Fibroblast of skin of scalp (primary cell): ENCODE data around the gene JMJD1C. TPM values are rescaled to one million over a fixed set of nuclear protein-coding genes. Genes with fewer than 3 reads are reported as not detected.
A peak's percentile ranks its signal among the peaks of the same experiment; 100 is the strongest.
"Not testable (repeated sequence)": the region's sequence is repeated elsewhere in the genome, so short reads cannot be mapped to it uniquely, and the experiment has no call there.

ENCODE experiments used
- DNase-seq: peaks from one replicate; pipeline ENCODE4 v3.0.0-alpha.2; 2013
- polyA plus RNA-seq, 2 experiments: library from polyadenylated mRNA; unstranded; fragments of 120-200 nt; gene quantifications; one replicate each; pipeline ENCODE4 v1.2.1, GENCODE V29; 2013; ENCODE audit not compliant: insufficient read length in 2 of 2

JMJD1C gene
- polyA plus RNA-seq (2013, experiment 1 of 2; ENCODE audit: insufficient read length), result 37.1 TPM
- polyA plus RNA-seq (2013, experiment 2 of 2; ENCODE audit: insufficient read length), result 39.9 TPM

- peak; percentile 88 for DNase-seq
Observed at GRCh38 chr10:63465293-63466143, at the start of gene JMJD1C. TSS of gene JMJD1C (minus strand) at chr10:63465977. CDS start at chr10:63465662, 315 bp downstream.

DNA sequence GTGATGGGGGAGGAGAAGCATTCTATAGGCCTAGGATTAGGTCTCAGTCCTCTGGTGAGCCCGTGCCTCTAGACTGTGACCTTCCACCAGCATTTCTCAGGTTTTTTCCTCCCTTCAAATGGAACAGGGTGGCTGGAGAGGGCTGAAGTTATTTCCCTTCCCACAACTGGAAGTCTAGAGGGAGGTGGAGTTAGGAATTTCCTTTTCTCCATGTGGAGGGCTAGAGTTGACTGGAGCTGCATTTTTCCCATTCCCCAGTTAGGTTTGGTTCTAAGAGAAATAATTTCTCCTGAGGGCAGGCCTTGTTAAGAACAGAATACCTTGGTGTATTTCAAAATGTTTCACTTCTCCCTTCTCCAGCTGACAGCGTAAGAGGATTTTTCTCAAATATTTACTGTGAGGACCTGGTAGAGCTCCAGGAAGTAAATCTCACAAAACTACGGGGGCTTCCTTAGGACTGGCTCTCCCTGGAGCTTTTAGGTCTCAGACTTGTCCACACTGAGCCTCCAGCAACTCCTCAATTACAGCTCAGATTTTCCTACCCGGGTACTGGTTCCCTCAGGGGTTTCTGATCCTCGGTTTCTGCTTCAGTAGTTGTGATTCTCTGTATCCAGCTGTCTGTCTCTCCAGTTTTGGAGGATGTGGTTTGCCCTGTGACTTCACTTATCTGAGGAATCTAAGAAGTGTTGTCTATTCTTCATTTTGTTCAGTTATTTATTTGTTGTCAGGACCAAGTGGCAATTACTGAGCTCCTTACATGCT is 49.4 kb upstream of the JMJD1C start:
- DNase-seq, result peak; percentile 76

DNA sequence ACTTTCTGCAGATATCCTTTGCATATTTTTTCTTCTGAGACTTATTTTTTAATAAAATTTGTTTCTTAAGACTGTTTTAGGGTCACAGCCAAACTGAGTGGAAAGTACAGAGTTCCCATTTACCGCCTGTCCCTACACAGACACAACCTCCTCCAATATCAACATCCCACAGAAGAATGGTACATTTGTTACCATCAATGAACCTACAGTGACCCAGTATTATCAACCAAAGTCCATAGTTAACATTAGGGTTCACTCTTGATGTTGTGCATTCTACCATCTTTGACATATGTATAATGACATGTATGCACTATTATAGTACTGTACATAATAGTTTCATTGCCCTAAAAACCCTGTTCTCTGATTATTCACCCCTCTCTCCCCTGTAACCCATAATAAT is 40.8 kb upstream of the JMJD1C start:
- DNase-seq, result no peak

- no peak for DNase-seq
Observed at GRCh38 chr10:63505562-63505961, 39.8 kb upstream of the JMJD1C start.

- no peak for DNase-seq
Observed at GRCh38 chr10:63504145-63504881, 38.5 kb upstream of the JMJD1C start.

- no peak for DNase-seq
Observed at GRCh38 chr10:63503395-63503794, 37.6 kb upstream of the JMJD1C start.

- no peak for DNase-seq
Observed at GRCh38 chr10:63502832-63503231, 37.1 kb upstream of the JMJD1C start.

DNA sequence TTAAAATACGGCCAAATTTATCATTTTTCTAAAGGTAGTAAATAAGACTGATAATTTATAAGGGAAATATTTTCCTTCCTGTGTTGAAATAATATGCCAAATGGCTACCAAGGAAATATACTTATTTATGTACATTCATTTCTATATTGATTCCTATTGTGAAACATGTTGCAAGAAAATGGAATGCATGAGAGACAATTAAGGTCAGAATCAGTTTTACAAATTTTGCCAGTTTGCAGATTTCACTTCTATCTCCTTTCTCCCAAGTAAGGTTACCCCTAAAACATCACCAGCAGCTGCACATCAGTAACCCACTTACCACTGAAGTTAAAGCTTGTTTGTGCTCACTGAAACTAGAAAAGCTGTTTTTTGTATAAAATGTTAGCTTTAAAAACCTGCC is 36.2 kb upstream of the JMJD1C start:
- DNase-seq, result no peak

- DNase-seq, result not testable (repeated sequence)
Observed at GRCh38 chr10:63500551-63500950, 34.8 kb upstream of the JMJD1C start.

- no peak for DNase-seq
Observed at GRCh38 chr10:63498665-63499064, 32.9 kb upstream of the JMJD1C start.

- no peak for DNase-seq
Observed at GRCh38 chr10:63497321-63497720, 31.5 kb upstream of the JMJD1C start.

DNA sequence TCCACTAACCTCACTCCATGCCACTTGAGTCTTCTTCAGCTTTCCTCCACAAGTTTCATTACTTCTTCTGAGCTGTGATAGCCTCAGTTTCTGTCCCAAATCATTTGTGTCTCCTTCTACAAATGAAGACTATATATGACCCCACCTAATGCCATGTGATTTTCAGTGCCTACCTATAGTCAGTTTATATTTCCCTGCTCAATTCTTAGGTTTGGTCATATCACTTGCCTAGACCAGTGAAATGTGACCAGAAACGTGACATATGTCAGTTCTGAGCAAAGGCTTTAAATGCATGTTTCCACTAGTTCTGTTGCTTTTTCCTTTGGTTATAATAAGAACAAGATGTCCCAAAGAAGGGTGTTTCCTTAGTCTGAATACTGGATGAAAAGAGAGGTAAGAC is 30.8 kb upstream of the JMJD1C start:
- DNase-seq, result no peak

- peak; percentile 48 for DNase-seq
Observed at GRCh38 chr10:63494951-63495350, 29.2 kb upstream of the JMJD1C start.

- DNase-seq, result no peak
Observed at GRCh38 chr10:63493004-63493403, 27.2 kb upstream of the JMJD1C start.

DNA sequence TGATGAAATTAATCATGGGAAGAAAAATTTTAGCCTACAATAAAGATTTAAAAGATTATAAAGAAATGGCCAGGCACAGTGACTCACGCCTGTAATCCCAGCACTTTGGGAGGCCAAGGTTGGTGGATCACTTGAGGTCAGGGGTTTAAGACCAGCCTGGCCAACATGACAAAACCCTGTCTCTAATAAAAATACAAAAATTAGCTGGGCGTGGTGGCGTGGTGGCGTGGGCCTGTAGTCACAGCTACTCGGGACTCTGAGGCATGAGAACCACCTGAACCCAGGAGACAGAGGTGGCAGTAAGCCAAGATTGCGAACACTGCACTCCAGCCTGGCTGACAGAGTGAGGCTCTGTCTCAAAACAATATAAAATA is 26.5 kb upstream of the JMJD1C start:
- not testable (repeated sequence) for DNase-seq

DNA sequence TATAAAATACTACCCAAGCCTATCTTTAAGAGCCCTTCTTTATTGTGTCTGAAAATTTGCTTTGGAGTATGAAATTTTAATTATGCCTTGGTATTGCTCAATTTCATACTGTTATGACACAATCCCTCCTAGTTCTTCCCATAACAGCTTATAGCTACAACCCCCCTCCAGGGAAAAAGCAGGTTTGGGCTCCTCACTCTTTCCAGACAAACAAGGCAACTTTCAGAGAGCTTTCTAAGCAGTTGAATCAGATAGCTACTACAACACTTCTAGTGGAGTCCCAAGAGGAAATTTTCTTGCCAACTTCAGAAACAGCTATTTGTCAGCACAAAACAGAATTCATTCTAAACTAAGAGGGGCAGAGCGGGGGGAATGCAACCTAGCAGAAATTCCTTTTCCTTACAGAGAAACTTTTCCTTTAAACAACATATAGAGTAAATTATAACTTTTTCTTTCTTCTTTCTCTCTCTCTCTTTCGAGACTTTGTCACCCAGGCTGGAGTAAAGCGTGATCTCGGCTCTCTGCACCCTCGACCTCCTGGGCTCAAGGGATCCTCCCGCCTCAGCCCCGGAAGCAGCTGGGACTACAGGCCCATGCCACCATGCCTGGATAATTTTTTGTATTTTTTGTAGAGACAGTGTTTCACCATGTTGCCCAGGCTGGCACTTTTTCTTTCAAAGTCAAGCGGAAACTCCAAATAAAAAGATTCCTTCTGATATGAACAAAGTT is 26.0 kb upstream of the JMJD1C start:
- DNase-seq, result peak; percentile 95

GRCh38 chr10:63489838-63490237 is 24.1 kb upstream of the JMJD1C start:
- no peak for DNase-seq

DNA sequence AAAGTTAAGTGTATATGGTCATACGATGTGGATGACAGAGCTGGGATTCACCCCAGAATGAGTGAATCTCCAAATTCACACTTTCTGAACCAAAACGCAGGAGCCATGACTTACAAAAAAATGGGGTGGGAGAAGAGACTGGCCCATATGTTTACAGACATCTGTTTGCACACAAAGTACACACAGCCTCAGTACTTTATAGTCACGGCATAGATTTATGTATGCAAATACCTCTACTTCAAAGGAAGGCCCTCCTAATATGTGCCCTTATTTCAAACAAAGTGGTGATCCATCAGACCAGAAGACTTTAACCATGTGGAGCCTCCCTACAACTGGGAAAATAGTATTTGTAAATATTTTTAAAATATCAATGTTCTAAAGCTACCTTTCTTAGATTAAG is 22.2 kb upstream of the JMJD1C start:
- DNase-seq, result no peak

DNA sequence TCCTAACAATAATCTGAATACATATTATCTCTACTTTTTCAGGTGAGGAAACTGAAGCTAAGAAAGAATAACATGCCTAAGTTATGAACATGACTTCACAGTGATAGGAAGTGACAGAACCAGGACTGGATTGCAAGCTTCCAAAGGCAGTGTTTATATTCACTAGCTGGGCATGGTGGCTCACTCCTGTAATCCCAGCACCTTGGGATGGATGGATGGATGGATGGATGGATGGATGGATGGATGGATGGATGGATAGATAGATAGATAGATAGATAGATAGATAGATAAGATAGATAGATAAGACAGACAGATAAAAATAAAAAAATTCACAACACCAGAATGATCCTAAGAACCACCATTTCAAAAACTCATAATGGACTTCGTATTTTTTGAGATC is 18.2 kb upstream of the JMJD1C start:
- DNase-seq, result no peak

DNA sequence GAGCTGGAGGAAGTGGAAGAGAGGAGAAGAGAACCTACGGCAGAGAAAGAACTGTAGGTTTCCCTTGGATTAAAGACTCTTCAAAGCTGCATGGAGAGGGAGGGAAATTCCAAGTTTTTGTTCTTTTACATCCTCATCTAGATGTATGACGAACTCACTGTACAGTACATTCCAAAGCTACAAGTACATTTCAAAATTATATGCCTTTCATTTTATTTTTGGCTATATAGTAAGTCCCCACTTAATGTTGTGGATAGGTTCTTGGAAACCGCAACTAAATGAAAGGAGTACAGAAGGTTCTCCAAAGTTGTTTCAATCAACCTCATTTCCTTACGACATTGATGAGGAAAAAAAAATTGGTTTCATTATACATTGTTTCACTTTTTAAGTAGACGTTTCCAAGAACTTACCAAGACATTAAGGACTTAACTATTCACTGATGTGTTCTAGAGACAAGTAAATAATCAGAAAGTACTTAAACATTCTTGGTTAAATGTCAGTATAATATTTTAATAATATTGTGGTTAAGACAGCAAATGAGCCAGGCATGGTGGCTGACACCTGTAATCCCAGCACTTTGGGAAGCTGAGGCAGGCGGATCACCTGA is 16.1 kb upstream of the JMJD1C start:
- no peak for DNase-seq

DNA sequence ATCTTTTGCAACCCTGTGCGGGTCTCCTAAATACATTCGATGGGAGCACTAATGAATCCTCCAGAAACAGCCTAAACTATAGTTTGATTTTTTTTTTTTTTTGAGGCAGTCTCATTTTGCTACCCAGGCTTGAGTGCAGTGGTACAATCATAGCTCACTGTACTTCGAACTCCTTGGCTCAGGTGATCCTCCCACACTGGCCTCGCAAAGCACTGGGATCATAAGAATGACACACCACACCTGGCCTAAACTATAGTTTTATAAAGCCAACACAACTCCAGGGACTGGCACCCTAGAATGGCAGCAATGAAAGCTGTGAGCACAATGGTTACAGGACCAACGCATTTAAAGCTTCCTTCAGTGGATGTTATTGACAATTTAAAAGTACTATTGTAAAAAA is 14.5 kb upstream of the JMJD1C start:
- no peak for DNase-seq

GRCh38 chr10:63478564-63478963 is 12.8 kb upstream of the JMJD1C start:
- no peak for DNase-seq
